HepG2 (cell line): ENCODE measurements around the gene USB1. TPM values are rescaled to one million over a fixed set of nuclear protein-coding genes. Genes with fewer than 3 reads are reported as not detected.

ENCODE experiments used
- AGO2 ChIP-seq: fragments of 200-400 bp; formaldehyde crosslinking; optimal IDR thresholded peaks from 2 replicates; pipeline ENCODE3; 2017; ENCODE audit warnings: mild to moderate bottlenecking, low read depth, low read length, moderate library complexity
- ARID2 ChIP-seq: sonication (generic); formaldehyde crosslinking; IDR thresholded peaks from 2 replicates; pipeline ENCODE4 v1.8.1; 2022; ENCODE audit warnings: mild to moderate bottlenecking, missing genetic modification reagents, borderline replicate concordance
- GMEB1 ChIP-seq: sonication (generic); formaldehyde crosslinking; IDR thresholded peaks from 2 replicates; pipeline ENCODE4 v1.5.1; 2020; ENCODE audit warnings: missing genetic modification reagents, mild to moderate bottlenecking, borderline replicate concordance
- PTBP1 ChIP-seq: fragments of 200-400 bp; formaldehyde crosslinking; IDR thresholded peaks from 2 replicates; pipeline ENCODE4 v1.6.1; 2018; ENCODE audit warnings: low read length, low read depth; ENCODE audit not compliant: poor library complexity, severe bottlenecking
- REST ChIP-seq, 2 experiments: IDR thresholded peaks; 2 replicates each; pipeline ENCODE4 v1.6.1; 2011 to 2012; ENCODE audit warnings: low read length in 2 of 2, borderline replicate concordance in 1 of 2, low read depth in 1 of 2, mild to moderate bottlenecking in 1 of 2, moderate library complexity in 1 of 2
- ZNF280B ChIP-seq: sonication (generic); formaldehyde crosslinking; IDR thresholded peaks from 2 replicates; pipeline ENCODE4 v1.5.0; 2020; ENCODE audit warnings: missing genetic modification reagents, mild to moderate bottlenecking, borderline replicate concordance
- ZNF512 ChIP-seq: sonication (generic); formaldehyde crosslinking; IDR thresholded peaks from 2 replicates; pipeline ENCODE4 v1.4.0; 2020; ENCODE audit warnings: mild to moderate bottlenecking, missing genetic modification reagents
- polyA plus RNA-seq, 8 experiments: library from polyadenylated mRNA; depleted of rRNA in 3 of 8; stranded (reverse) in 7 of 8; unstranded in 1 of 8; fragments of >200 nt; fragmentation: Illumina TruSeq in 4 of 8; extraction: Trizol in 4 of 8; gene quantifications; 2 replicates each; pipeline versions ENCODE4 v1.2.1 to v1.2.3, GENCODE V29; 2011 to 2016; ENCODE audit warnings: low read depth in 4 of 8, missing spikeins in 1 of 8, mixed read lengths in 1 of 8; ENCODE audit not compliant: insufficient read depth in 1 of 8
- total RNA-seq, 5 experiments: library from RNA; depleted of rRNA; stranded (reverse); fragments of >200 nt; fragmentation: Illumina TruSeq; extraction: Trizol; gene quantifications; 2 replicates each; pipeline ENCODE4 v1.2.3, GENCODE V29; 2016; ENCODE audit warnings: low read depth in 1 of 5

The USB1 gene
- total and polyA plus RNA-seq, 2 of the 13 experiments (the other 11 are each of a cell fraction or from before 2014, with no cell fraction given) = 16.7 to 65.4 TPM

- peak; percentile 49 for TF ChIP-seq AGO2
- TF ChIP-seq ZNF280B (CRISPR knock-in tag) = peak; percentile 94
- TF ChIP-seq PTBP1 = peak; percentile 56
- 0 out of 2 replicates have a peak, but pooled peaks have one; percentile 80 for TF ChIP-seq ARID2 (CRISPR knock-in tag)
- TF ChIP-seq REST (IDR thresholded peaks at IDR 0.05; ENCODE audit: borderline replicate concordance in 1 of 2, low read depth in 1 of 2, low read length in 2 of 2) = 0 out of 4 replicates have a peak, but pooled peaks of 1 of the 2 experiments have one; percentile 18
- TF ChIP-seq ZNF512 = peak; percentile 55; the same call in 1 of the 2 replicates
- peak; percentile 36; the same call in 1 of the 2 replicates for TF ChIP-seq GMEB1
Measured at GRCh38 chr16:58000706-58001676, at the start of gene USB1 (continued).
